ENCODE measurements around the gene TMEM44.

TMEM44 gene

DNA sequence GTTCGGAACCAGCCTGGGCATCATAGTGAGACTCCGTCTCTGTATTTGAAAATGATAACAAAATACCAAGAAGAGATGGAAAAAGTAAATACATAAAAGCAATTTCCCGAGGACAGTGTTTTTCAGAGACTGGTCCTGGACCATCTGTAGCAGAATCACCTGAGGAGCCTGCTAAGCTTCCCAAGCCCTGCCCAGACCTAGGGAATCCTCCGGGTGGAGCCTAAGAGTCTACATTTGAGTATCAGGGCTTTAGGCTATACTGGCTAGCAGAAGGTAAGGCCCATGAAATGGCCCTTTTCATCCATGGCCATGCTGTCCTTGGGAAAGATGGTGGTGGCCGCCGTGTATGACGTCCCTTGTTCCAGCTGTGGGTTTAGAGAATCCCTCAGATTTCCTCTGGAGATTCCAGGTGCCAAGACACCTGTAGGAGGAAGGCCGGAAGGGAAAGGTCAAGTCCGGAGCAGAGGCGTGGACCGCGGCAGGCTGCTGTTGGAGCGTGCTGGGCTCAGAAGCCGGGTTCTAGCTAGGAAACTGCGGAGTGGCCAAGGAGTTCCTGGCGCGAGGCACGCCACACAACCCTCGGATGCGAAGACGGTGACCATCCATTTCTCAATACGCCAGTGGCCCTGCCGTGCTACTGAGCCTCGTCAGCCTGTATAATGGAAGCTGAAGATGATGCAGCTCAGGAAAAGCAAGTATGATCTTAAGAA is 50.9 kb downstream of the TMEM44 start:
- DNase-seq (ENCODE audit: low read depth in 1 of 2, low spot score in 1 of 2), result no peak

DNA sequence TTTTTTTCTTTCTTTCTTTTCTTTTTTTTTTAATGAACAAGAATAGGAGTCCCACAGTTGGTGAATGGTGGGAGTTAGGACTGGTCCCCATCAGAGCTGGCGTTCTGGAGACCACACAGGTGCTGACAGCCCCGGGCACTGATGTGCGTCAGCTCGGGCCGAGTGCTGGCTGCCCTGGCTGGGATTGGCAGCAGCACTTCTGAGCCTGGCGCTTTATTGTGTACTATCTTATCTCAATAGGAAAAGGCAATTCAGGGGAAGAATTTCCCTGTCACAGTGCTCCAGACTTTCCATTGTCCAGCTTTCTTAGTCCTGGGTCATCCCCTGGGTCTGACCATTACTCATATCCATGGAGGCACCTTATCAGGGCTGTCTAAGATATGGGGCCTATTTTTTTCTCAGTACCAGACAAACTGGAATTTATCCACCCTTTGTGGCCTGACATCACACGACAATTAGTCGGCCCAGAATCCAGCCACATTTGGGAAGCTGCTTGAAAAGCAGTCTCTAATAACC is 54.1 kb downstream of the TMEM44 start:
- no peak for DNase-seq (ENCODE audit: low read depth in 1 of 2, low spot score in 1 of 2)

DNA sequence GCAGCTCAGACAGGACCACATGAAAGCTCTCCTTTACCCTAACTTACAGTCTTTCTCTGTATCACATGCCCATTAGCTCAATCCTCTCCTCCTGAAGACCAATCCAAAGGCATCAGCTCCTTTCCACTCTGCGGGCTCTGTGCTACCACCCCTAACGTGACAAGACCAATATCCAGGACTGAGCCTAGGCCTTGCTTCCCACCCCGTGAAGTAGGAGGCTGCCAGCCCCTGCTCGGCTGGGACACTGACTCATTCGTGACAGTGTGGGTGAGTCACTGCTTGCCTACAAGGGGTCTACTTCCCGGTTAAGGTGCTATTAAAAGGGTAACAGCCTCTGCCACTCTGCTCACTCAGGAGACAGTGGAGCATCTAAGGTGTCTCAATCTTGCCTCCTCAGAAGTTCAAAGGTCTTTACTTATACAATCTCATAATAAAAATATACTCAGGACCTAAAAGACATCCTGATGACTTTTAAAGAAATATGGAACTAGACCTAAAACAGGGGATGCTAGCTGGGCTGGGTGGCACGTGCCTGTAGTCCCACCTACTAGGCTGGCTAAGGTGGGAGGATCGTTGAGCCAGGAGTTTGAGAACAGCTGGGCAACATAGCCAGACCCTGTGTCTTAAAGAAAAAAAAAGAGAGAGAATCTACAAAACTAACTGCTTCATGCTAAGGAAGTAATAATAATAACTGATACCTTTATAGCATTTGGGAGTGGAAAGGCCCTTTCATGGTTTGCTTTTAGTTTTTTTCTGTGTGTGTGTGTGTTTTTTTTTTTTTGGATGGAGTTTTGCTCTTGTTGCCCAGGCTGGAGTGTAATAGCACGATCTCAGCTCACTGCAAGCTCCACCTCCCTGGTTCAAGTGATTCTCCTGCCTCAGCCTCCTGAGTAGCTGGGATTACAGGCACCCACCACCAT is 55.0 kb downstream of the TMEM44 start:
- peak in 1 of 2 donors; percentile 21 for DNase-seq (ENCODE audit: low read depth in 1 of 2, low spot score in 1 of 2)

DNA sequence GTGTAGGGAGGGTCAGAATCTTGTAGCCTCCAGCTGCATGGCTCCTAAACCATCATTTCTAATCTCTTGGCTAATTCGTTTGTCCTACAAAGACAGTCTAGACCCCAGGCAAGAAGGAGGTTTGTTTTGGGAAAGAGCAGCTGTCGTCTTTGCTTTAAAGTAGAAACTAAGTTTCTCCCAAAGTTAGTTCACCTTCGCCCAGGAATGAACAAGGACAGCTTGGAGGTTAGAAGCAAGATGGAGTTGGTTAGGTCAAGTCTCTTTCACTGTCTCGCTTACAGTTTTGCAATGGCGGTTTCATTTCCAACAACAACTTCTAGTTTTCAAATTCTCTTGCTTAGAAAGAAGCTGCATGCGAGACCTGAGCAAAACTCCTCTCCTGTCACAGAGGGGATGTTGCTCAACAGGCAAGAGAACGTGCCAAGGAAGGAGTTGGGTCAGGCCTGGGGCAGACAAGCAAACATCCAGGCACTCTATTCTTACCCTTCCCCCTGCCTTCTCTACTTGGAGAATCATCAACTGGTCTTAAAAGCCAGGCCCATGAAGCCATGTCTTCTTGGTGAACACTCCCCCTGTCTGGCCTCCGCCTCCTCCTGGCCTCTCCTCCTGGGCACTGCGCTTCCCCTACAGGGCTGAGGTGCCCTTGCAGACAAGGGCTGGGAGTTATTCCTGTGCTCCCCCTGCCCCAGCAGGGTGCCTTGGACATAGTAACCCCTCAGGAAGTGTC is 57.6 kb downstream of the TMEM44 start:
- DNase-seq (ENCODE audit: low read depth in 1 of 2, low spot score in 1 of 2), result no peak

DNA sequence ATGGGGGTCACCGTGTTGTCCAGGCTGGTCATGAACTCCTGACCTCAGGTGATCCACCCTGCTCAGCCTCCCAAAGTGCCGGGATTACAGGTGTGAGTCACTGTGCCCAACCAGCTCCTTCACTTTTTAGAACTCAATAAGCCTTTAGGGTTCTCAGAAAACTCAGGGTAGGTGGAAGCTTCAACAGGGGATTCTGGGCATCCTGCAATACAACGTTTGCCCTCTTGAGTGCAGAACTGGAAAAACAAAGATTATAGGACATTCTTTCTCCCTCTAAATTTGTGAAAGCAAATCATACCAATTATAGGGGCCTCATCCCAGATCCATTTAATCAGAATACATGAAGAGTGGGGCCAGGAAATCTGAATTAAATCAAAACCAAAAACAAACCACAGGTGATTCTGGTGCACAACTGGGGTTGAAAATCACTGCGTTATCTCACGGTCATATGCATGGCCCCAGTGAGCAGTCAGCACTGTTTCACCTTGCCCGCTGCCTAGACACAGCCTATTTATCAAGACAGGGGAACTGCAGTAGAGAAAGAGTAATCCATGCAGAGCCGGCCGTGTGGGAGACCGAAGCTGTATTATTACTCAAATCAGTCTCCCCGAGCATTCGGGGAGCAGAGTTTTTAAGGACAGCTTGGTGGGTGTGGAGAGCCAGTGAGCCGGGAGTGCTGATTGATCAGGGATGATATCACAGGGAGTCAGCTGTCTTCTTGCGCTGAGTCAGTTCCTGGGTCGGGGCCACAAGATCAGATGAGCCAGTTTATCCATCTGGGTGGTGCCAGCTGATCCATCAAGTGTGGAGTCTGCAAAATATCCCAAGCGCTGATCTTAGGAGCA is 58.4 kb downstream of the TMEM44 start:
- no peak for DNase-seq (ENCODE audit: low read depth in 1 of 2, low spot score in 1 of 2)

DNA sequence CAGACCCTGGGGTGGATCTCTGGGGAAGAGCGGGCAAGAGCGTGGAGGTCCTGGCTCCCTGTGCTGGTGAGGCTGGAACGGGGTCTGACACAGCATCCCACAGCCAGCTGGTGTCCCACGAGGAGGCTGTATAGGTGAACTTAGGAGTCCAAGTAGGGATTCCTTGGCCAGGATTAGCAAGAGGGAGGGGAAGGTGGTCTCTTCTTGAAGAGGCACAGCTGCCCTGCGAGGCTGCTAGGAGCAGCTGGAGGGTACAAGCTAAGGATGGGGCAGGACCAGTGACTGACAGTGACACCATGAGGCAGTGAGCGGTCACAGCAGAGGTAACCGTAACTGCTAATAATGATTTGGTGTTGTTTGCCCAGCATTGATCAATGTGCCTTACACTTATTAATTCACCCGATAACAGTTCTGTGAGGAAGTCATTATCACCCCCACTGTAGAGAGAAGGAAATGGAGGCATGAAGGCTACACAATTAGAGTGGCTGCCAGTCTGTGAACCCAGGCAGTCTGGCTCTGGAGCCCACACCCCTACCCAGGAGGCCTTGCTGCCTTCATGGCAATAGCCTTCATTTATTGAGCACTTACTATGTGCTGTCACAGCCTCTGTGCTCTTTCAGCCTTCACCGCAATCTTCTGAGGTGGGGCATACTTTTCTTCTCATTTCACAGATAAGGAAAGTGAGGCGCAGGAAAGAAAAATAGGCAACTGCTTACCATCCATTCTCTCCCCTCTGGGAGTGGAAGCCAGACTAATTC is 59.4 kb downstream of the TMEM44 start:
- DNase-seq (ENCODE audit: low read depth in 1 of 2, low spot score in 1 of 2), result peak in 1 of 2 donors; percentile 35

DNA sequence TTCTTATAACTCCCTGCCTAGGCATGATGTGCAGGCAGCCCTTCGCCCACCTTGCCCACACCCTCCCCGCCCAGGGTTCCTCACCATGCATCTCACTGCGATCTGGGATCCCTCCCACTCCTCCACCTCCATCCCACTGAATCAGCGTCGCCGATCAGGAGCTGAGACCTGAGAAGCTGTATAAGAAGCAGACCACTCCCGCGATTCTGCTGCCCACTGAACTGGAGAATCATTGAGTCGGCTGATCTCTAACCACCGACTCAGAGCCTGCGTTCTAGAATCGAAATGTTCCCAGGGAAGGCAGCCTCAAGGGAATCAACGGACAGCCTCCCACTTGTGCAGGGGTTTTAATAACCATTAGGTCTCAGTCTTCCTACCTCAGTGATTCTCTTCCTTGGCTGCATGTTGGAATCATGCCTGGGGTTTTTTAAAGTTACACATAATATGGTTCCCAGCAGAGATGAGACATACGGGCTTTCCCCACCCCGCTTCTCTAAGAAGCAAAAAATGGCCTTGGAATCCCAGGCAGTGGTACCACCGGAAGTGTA is 60.2 kb downstream of the TMEM44 start:
- DNase-seq (ENCODE audit: low read depth in 1 of 2, low spot score in 1 of 2), result no peak

DNA sequence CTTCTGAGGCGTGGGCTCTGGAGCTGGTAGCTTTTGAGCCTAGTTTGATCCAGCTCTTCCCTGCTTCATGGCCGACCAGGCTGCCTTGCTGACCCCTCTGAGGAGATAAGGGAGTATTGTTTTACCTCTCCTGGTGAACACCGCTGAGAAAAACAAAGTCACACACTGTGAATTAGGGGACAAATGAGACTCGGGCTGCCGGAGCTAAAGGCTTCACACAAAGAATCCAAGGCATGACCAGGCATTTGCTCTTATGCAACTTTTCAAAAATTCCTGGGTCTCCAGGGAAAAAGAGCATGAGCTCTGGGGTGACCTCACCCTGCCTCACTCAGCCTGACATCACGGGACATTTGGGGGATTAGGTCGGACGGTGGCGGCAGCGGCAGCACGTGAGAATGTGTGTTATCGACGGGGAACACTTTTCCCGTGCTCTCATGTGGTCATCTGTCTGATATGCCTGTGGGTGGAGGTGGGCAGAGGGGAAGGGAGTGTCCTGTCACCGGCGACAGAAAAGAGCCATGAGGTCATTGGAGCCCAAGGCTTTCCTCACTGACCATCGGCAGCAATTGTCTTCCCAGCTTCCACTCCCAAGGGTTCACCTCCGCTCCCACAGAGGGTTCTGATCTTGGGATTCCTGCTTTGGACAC is 61.0 kb downstream of the TMEM44 start:
- no peak for DNase-seq (ENCODE audit: low read depth in 1 of 2, low spot score in 1 of 2)

DNA sequence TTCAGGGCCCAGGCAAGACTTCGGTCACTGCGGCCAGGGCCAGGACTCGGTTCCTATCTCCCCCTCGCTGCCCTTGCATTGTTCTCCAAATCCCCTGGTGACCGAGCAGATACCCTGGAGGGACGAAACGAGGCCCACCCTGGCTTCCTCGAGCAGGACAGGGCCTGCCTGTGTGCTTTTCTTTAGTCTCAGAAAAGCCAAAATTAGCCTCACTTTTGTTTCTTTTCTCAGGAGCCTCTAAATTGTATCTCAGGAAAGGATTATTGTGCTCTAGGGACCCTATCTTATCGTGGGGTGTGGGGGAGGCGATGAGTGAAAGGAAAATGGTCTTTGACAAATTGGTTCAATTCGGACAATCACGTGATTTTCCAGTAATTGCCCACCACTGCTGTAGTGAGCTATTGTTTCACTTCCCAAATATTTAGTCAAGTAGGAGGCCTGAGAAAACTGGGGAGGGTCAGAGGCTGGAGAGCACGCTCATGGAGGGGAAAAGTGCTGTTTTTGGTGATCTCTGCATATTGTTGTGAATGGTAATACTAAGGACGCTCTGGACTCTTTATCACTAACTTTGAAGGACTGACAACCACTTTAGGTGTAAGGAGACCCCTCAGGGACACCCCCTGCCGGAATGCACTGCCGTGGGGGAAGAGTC is 61.6 kb downstream of the TMEM44 start:
- no peak for DNase-seq (ENCODE audit: low read depth in 1 of 2, low spot score in 1 of 2)

DNA sequence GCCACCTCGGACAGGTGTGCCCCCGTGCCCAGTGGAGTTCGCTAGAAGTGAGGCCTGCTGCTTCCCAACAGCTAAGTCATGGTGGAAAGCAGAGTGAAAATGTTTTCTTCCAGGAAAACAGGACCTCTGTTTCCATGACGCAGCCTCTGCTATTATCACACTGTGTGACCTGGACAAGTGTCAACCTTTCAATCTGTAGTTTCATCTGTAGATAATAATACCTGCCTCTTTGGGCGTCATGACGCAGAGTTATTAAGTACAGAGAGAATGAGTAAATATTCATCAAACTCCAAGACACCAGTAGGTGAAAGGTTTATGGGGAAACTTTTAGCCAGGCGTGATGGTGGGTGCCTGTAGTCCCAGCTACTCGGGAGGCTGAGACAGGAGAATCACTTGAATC is 62.3 kb downstream of the TMEM44 start:
- DNase-seq (ENCODE audit: low read depth in 1 of 2, low spot score in 1 of 2), result no peak

DNA sequence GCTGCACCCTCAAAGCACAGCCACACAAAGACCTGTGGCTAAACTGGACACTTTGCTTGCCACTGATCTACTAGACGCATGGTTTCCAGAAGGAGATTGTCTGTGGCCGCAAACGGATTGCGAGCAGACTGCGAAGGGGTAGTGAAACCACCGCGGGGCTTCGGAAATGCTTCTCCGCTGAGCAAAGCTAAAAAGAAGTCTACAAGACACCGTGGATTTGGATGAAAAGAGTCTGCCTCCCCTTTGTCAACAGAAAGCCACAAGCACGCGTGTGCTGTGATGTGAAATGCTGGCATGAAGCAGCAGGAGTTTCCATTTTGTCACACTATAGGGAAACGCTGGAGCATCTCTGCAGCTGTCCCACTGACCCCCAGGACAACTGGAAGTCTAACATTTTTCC is 63.0 kb downstream of the TMEM44 start:
- DNase-seq (ENCODE audit: low read depth in 1 of 2, low spot score in 1 of 2), result no peak

DNA sequence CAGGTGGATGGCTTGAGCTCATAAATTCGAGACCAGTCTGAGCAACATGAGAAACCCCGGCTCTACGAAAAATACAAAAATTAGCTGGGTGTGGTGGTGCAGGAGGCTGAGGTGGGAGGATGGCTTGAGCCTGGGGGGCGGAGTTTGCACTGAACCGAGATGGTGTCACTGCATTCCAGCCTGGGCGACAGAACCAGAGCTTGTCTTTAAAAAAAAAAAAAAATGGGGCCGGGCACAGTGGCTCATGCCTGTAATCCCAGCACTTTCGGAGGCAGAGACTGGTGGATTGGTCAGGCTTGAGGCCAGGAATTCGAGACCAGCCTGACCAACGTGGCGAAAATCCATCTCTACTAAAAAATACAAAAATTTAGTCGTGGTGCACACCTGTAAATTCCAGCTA is 64.0 kb downstream of the TMEM44 start:
- DNase-seq (ENCODE audit: low read depth in 1 of 2, low spot score in 1 of 2), result no peak

DNA sequence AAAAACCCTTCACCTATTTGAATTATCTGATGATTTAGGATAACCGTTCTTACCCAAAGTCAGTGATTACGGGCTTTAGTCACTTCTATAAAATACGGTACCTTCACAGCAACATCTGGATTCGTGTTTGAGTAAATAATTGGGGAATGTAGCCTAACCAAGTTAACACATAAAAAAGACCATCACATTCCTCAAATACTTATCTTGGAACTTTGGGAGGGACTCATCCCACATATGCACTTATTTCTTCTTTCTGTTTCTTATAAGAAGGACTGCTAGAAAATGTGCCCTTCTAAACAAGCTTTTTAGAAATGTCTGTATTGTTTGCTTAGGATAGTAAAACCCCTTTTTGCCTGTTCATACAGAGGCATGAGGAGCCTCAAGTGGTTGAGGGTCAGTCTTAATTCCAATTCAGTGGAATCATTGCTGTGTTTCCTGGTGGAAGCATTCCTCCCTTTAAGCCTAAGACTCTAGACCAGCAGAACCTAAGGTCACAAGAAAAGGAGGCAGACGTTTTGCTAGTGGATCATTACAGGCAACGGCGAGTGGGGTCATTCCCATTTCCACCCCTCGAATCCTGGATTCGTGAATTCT is 67.5 kb downstream of the TMEM44 start:
- no peak for DNase-seq (ENCODE audit: low read depth in 1 of 2, low spot score in 1 of 2)

DNA sequence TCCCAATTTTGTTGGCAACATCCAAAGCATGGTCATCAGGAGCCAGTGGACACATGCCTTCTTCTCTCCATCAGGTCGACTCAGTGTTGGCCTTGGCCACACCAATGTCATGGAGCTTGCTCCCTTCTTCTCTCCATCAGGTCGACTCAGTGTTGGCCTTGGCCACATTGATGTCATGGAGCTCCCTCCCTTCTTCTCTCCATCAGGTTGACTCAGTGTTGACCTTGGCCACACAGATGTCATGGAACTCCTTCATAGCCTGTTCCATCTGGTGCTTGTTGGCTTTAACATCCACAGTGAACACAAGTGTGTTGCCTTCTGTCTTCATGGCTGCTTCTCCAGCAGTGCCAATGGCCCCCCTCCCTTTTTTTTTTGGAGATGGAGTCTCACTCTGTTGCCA is 70.2 kb downstream of the TMEM44 start:
- no peak for DNase-seq (ENCODE audit: low read depth in 1 of 2, low spot score in 1 of 2)

DNA sequence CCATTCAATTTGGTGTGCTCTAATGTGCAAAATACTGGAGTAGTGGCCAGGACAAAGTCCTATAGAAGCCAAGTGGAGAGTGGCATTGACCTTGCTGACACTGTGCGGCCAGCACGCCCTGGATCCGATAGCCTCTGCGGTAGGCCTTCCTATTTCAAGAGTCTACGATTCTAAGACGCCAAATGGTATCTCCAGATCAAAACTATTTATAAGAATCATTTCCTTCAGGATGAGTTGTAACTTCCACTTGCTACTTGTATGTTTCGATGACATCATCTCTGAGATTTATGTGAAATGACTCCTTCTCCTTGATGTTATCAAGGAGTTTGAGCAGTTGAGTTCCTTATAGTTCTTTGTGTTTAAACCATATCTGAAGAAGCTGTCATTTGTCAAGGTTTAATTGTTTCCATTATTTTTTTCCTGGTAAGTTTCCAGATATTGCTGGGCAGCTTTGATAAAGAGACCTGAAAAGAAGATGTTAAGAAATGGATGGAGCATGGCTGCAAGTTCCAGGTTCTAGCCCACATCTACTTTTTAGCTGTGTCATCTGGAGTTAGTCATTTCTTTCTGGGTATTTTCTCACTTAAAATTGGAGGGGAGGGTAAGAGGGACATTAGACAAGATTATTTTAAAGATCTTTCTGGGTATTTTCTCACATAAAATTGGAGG is 71.8 kb downstream of the TMEM44 start:
- DNase-seq (ENCODE audit: low read depth in 1 of 2, low spot score in 1 of 2), result no peak

DNA sequence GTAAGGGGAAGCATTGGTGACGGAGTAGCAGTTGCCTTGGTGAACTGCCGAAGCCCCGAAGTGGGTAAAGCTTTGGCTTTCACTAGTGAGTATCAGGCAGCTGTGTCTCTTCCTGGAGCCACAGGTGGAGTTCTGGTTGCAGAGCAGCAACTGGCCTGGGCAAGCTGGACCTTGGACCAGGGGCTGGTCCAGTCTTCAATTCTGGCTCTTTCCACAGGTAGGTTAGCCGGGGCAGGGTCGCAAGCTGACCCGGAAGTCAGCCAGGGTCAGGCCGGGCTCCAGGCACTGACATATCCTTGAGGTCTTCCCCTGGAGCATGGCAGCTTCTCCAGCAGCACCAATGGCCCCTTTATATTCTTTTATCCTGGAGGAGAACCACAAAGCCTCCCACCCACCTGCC is 73.2 kb downstream of the TMEM44 start:
- no peak for DNase-seq (ENCODE audit: low read depth in 1 of 2, low spot score in 1 of 2)

DNA sequence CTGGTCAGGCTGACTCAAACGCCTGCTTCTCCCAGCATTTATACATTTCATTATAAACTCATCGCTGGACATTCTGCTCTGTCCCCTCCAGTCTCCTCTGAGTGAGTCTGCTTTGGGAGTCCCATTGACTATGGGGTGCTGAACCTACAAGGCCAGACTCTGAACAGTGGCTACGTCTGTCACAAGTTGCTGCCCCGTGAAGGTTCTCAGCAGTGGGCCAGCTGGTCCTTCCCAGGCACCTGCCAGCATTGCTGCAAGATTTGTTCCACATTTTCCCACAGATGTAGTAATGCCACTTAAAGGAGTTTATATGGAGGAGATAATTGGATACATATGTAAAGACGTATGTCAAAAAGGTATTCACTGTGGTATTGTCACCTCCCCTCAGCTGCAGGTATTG is 73.7 kb downstream of the TMEM44 start:
- DNase-seq (ENCODE audit: low read depth in 1 of 2, low spot score in 1 of 2), result no peak
